Measurements from ENCODE around the gene LCN2.
"Not testable (repeated sequence)": the region's sequence is repeated elsewhere in the genome, so short reads cannot be mapped to it uniquely, and the experiment has no call there.

The LCN2 gene

DNA sequence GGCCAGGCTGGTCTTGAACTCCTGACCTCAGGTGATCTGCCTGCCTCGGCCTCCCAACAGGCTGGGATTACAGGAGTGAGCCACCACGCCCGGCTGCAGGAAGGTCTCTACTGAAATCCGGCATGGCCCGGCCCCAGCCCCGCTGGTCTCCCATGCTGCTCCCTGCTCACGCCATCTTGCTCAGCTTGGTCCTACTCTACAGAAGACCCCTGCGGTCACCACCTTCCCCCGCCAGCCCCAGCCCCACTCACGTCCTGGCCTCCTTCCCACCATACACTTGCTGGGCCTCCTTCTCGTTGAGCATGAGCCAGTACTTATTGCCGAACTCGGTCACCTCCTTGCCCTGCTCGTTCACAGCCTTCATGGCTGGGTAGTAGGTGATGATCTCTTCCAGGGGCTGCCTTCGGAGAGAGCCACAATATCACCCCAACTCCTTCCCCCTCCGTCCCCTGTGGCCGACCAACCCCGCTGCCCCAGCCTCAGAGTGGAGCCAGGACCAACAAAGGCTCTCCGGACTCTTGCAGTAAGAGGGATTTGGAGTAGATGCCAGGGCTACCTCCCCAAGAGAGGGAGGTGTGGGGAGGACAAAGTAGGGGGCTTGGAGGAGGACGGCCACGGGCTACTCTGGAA lies 25.7 kb upstream of the LCN2 start:
- Histone ChIP-seq H3K9me3 (ENCODE audit: insufficient read depth, low read depth, low read length) (no peaks in the 10 kb centered on the region), H3K36me3 (ENCODE audit: insufficient read depth, low read length) (peaks cover 46% of the 10 kb centered on the region), H3K9ac (ENCODE audit: low read depth, low read length) (no peak overlapping the region), H3K27me3 (ENCODE audit: insufficient read depth, low read length) (peaks cover 1% of the 10 kb centered on the region; the same call in 1 of the 2 replicates), H3K4me1 (ENCODE audit: insufficient read depth, low read length) (no peaks in the 10 kb centered on the region), H3K27ac (ENCODE audit: low read depth, low read length) (no peak overlapping the region), H3K4me3 (ENCODE audit: low read length) (no peak overlapping the region)
- 96% methylated on average over 21 of the region's 21 CpGs for WGBS

DNA sequence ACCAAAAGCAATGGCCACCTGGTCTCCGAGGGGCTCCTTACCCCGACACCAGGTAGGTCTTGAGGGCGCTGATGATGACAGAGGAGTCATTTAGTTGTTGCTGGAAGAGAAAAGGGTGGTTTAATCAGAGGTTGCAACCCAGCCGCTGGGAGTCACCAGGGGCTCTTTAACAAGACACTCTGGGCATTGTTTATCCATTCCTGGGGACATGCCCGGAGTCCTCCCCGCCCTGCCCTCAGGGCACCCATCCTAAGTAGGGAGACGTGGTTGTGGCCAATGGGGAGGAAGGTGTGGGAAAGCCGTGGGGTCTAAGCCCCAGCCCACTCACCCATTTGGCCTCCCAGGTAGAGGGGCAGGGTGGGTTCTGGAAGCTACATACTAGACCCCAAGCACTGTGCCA lies 24.8 kb upstream of the LCN2 start:
- Histone ChIP-seq H3K27ac (ENCODE audit: low read depth, low read length) (no peak overlapping the region), H3K9ac (ENCODE audit: low read depth, low read length) (no peak overlapping the region), H3K27me3 (ENCODE audit: insufficient read depth, low read length) (peaks cover 9% of the 10 kb centered on the region; the same call in 1 of the 2 replicates), H3K4me1 (ENCODE audit: insufficient read depth, low read length) (no peaks in the 10 kb centered on the region), H3K36me3 (ENCODE audit: insufficient read depth, low read length) (peaks cover 46% of the 10 kb centered on the region), H3K4me3 (ENCODE audit: low read length) (no peak overlapping the region), H3K9me3 (ENCODE audit: insufficient read depth, low read depth, low read length) (no peaks in the 10 kb centered on the region)
- 96% methylated on average over 8 of the region's 8 CpGs for WGBS

DNA sequence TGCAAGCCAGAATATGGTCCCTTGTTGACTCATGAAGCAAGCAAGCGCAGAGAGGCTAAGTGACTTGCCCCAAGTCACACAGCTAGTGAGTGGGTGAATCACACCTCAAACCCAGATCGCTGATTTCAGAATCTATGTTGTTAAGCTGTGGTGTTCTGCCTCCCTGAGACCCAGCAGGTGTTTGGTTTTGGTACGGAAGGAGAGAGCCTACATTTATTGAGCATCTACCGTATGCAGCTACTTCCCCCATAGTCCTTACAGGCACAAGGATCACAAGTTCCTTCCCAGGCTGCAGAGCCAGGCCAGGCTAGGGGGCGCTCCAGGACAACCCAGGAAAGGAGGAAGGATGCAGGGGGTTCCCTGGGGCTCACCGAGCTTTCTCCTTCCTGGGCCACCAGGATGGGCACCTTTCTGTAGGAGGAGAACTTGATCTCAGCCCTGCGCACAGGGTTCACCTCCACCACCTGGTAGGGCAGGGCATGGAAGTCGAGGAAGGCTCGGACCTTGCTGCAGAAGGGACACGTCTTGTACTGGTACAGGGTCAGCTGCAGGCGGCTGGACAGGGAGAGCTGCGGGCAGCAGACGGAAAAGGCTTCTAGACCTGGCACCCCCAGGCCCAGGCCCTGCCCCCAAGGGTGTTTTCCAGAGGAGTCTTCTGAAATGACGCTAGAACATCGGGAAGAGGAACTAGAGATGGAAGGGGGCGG lies 24.2 kb upstream of the LCN2 start:
- Histone ChIP-seq H3K4me3 (ENCODE audit: low read length) (no peak overlapping the region), H3K9ac (ENCODE audit: low read depth, low read length) (no peak overlapping the region), H3K4me1 (ENCODE audit: insufficient read depth, low read length) (no peaks in the 10 kb centered on the region), H3K9me3 (ENCODE audit: insufficient read depth, low read depth, low read length) (no peaks in the 10 kb centered on the region), H3K27me3 (ENCODE audit: insufficient read depth, low read length) (peaks cover 9% of the 10 kb centered on the region; the same call in 1 of the 2 replicates), H3K27ac (ENCODE audit: low read depth, low read length) (no peak overlapping the region), H3K36me3 (ENCODE audit: insufficient read depth, low read length) (peaks cover 46% of the 10 kb centered on the region)
- WGBS: 80% methylated on average over 16 of the region's 16 CpGs

- Histone ChIP-seq H3K9ac (ENCODE audit: low read depth, low read length) (no peak overlapping the region), H3K27me3 (ENCODE audit: insufficient read depth, low read length) (peaks cover 9% of the 10 kb centered on the region; the same call in 1 of the 2 replicates), H3K9me3 (ENCODE audit: insufficient read depth, low read depth, low read length) (no peaks in the 10 kb centered on the region), H3K36me3 (ENCODE audit: insufficient read depth, low read length) (peaks cover 39% of the 10 kb centered on the region), H3K27ac (ENCODE audit: low read depth, low read length) (no peak overlapping the region), H3K4me1 (ENCODE audit: insufficient read depth, low read length) (no peaks in the 10 kb centered on the region), H3K4me3 (ENCODE audit: low read length) (0 out of 2 replicates have a peak overlapping the region, but pooled peaks have one; percentile 8)
- WGBS: 81% methylated on average over 10 of the region's 10 CpGs
Measured at GRCh38 chr9:128125580-128126354, 23.5 kb upstream of the LCN2 start.

DNA sequence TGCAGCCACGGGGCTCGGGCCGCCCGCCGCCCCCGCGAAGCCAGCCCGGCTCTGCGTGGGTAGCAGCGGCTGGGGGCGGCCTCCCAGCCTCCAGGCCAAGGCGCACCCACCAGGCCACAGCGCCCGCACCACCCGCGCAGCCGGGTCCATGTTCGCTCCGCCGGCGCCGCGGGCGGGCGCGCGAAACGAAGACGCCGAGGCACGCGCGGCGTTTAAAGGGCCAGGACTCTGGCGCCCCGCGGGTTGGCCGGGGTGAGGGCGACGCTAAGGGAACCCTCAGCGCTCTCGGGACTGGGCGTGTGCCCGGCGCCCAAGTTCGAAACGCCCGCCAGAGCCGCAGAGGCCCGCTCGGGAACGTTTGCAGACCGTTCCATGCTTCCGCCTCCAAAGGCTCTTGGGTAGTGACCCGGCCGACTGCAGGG lies 21.7 kb upstream of the LCN2 start, which contains the start of gene PTGES2:
Gene PTGES2 (minus strand): TSS at position 162 of the 422 bp plus-strand sequence. CDS start 12 bp downstream, at position 150.
- H3K9ac ChIP-seq (ENCODE audit: low read depth, low read length): peak within 1 kb of the TSS; percentile 95
- peaks cover 9% of the 10 kb centered on the region; the same call in 1 of the 2 replicates for H3K27me3 ChIP-seq (ENCODE audit: insufficient read depth, low read length)
- no peaks in the 10 kb centered on the region for H3K9me3 ChIP-seq (ENCODE audit: insufficient read depth, low read depth, low read length)
- peak within 1 kb of the TSS; percentile 99 for H3K27ac ChIP-seq (ENCODE audit: low read depth, low read length)
- H3K4me1 ChIP-seq (ENCODE audit: insufficient read depth, low read length): no peaks in the 10 kb centered on the region
- H3K36me3 ChIP-seq (ENCODE audit: insufficient read depth, low read length): peaks cover 21% of the 10 kb centered on the region
- peak within 1 kb of the TSS; percentile 100 for H3K4me3 ChIP-seq (ENCODE audit: low read length)
- WGBS: under 1% methylated on average over 56 of the region's 56 CpGs

GRCh38 chr9:128127990-128128835 lies 21.0 kb upstream of the LCN2 start:
- Histone ChIP-seq H3K9ac (ENCODE audit: low read depth, low read length) (peak overlapping the region; percentile 95), H3K4me1 (ENCODE audit: insufficient read depth, low read length) (no peaks in the 10 kb centered on the region), H3K27me3 (ENCODE audit: insufficient read depth, low read length) (peaks cover 9% of the 10 kb centered on the region; the same call in 1 of the 2 replicates), H3K4me3 (ENCODE audit: low read length) (peak overlapping the region; percentile 100), H3K27ac (ENCODE audit: low read depth, low read length) (peak overlapping the region; percentile 99), H3K9me3 (ENCODE audit: insufficient read depth, low read depth, low read length) (no peaks in the 10 kb centered on the region), H3K36me3 (ENCODE audit: insufficient read depth, low read length) (peaks cover 16% of the 10 kb centered on the region)
- under 1% methylated on average over 82 of the region's 82 CpGs for WGBS

GRCh38 chr9:128128836-128129590 lies 20.2 kb upstream of the LCN2 start:
- peaks cover 8% of the 10 kb centered on the region for H3K36me3 ChIP-seq (ENCODE audit: insufficient read depth, low read length)
- peak overlapping the region; percentile 48 for H3K9ac ChIP-seq (ENCODE audit: low read depth, low read length)
- H3K27me3 ChIP-seq (ENCODE audit: insufficient read depth, low read length): peaks cover 12% of the 10 kb centered on the region; the same call in 1 of the 2 replicates
- no peaks in the 10 kb centered on the region for H3K4me1 ChIP-seq (ENCODE audit: insufficient read depth, low read length)
- WGBS: 64% methylated on average over 28 of the region's 29 CpGs
- H3K27ac ChIP-seq (ENCODE audit: low read depth, low read length): no peak overlapping the region
- no peaks in the 10 kb centered on the region for H3K9me3 ChIP-seq (ENCODE audit: insufficient read depth, low read depth, low read length)
- peak overlapping the region; percentile 100 for H3K4me3 ChIP-seq (ENCODE audit: low read length)

GRCh38 chr9:128129976-128130590 lies 19.2 kb upstream of the LCN2 start:
- not testable (repeated sequence) for H3K9me3 ChIP-seq (ENCODE audit: insufficient read depth, low read depth, low read length); H3K4me1 ChIP-seq (ENCODE audit: insufficient read depth, low read length); H3K4me3 ChIP-seq (ENCODE audit: low read length); H3K27ac ChIP-seq (ENCODE audit: low read depth, low read length); H3K36me3 ChIP-seq (ENCODE audit: insufficient read depth, low read length); H3K9ac ChIP-seq (ENCODE audit: low read depth, low read length)
- peaks cover 12% of the 10 kb centered on the region; the same call in 1 of the 2 replicates for H3K27me3 ChIP-seq (ENCODE audit: insufficient read depth, low read length)
- WGBS: 10% methylated on average over 7 of the region's 12 CpGs

DNA sequence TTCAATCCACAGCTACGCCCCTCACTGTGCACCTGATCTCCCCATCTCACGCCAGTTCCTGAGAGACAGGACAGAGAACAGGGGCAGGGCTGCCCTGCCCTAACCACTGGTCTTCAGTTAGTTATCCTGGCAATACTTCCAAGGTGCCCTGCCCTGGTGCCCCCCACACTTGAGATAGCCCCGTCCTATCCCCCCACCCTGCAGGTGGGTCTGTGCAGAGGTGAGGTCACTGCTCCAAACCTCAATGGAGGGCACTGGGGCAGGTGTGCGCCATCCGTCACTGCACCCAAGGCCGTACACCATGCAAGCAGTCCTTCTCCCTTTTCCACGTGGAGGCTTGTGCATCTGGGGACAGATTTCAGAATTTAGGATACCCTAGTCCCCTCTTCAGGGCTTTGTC lies 18.6 kb upstream of the LCN2 start:
- not testable (repeated sequence) for H3K9me3 ChIP-seq (ENCODE audit: insufficient read depth, low read depth, low read length); H3K4me1 ChIP-seq (ENCODE audit: insufficient read depth, low read length); H3K27ac ChIP-seq (ENCODE audit: low read depth, low read length); H3K36me3 ChIP-seq (ENCODE audit: insufficient read depth, low read length); H3K9ac ChIP-seq (ENCODE audit: low read depth, low read length); H3K4me3 ChIP-seq (ENCODE audit: low read length)
- H3K27me3 ChIP-seq (ENCODE audit: insufficient read depth, low read length): peaks cover 12% of the 10 kb centered on the region; the same call in 1 of the 2 replicates
- WGBS: 67% methylated on average over 7 of the region's 7 CpGs

All from HUES64 (cell line).